WTC11 (cell line): ENCODE measurements around the gene AARSD1.
A peak's percentile ranks its signal among the peaks of the same experiment; 100 is the strongest.

Source experiments
- CREB1 ChIP-seq: sonication (generic); formaldehyde crosslinking; IDR thresholded peaks from 2 replicates; pipeline ENCODE4 v1.8.0; 2023; ENCODE audit warnings: mild to moderate bottlenecking, missing genetic modification reagents
- NR3C1 ChIP-seq: sonication (generic); formaldehyde crosslinking; conservative IDR thresholded peaks from 2 replicates; pipeline ENCODE4 v1.8.1; 2023; ENCODE audit warnings: low read depth, mild to moderate bottlenecking, missing genetic modification reagents
- TF ChIP-seq, protein P1 (sequence below): fragments of 200-600 bp; IDR thresholded peaks from 2 replicates; pipeline ENCODE4 v1.8.0; 2022; ENCODE audit warnings: antibody characterized with exemption
- TF ChIP-seq, protein P2 (sequence below): sonication (generic); formaldehyde crosslinking; IDR thresholded peaks from 2 replicates; pipeline ENCODE4 v1.8.1; 2023; ENCODE audit warnings: mild to moderate bottlenecking, missing genetic modification reagents
- TF ChIP-seq, protein P3 (sequence below): sonication (generic); formaldehyde crosslinking; IDR thresholded peaks from 2 replicates; pipeline ENCODE4 v1.8.1; 2022; ENCODE audit warnings: mild to moderate bottlenecking, moderate library complexity, missing genetic modification reagents
- TF ChIP-seq, protein P4 (sequence below): sonication (generic); formaldehyde crosslinking; IDR thresholded peaks from 2 replicates; pipeline ENCODE4 v1.8.1; 2022; ENCODE audit warnings: missing genetic modification reagents, borderline replicate concordance
- TF ChIP-seq, protein P5 (sequence below): sonication (generic); formaldehyde crosslinking; IDR thresholded peaks from 2 replicates; pipeline ENCODE4 v1.8.1; 2023; ENCODE audit warnings: mild to moderate bottlenecking, missing genetic modification reagents, moderate library complexity

DNA sequence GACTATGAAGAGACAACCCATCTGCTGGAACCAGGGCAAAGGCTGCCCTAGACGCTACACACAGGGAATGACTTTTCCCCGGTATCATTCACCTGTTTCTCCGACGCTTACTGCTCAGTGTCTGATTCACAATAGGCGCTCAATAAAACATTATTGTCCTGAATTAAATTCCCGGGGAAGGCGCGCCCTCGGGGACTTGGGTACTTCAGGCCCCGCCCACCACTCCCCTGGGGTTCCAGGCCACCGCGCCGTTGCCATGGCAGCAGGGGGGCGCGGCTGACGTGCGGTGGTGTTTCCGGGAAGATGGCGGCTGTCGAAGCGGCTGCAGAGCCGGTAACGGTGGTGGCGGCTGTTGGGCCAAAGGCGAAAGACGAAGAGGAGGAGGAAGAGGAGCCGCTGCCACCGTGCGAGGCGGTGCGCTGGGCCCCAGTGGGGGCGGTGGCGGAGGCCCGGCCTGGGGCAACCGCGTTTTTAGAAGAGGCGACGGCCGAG lies 16.1 kb upstream of the AARSD1 start, which contains the start of gene RUNDC1:
- TF ChIP-seq, protein P1, sequence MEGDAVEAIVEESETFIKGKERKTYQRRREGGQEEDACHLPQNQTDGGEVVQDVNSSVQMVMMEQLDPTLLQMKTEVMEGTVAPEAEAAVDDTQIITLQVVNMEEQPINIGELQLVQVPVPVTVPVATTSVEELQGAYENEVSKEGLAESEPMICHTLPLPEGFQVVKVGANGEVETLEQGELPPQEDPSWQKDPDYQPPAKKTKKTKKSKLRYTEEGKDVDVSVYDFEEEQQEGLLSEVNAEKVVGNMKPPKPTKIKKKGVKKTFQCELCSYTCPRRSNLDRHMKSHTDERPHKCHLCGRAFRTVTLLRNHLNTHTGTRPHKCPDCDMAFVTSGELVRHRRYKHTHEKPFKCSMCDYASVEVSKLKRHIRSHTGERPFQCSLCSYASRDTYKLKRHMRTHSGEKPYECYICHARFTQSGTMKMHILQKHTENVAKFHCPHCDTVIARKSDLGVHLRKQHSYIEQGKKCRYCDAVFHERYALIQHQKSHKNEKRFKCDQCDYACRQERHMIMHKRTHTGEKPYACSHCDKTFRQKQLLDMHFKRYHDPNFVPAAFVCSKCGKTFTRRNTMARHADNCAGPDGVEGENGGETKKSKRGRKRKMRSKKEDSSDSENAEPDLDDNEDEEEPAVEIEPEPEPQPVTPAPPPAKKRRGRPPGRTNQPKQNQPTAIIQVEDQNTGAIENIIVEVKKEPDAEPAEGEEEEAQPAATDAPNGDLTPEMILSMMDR, result no peak
- TF ChIP-seq CREB1 (no peak), NR3C1 (no peak)
- TF ChIP-seq, protein P2, sequence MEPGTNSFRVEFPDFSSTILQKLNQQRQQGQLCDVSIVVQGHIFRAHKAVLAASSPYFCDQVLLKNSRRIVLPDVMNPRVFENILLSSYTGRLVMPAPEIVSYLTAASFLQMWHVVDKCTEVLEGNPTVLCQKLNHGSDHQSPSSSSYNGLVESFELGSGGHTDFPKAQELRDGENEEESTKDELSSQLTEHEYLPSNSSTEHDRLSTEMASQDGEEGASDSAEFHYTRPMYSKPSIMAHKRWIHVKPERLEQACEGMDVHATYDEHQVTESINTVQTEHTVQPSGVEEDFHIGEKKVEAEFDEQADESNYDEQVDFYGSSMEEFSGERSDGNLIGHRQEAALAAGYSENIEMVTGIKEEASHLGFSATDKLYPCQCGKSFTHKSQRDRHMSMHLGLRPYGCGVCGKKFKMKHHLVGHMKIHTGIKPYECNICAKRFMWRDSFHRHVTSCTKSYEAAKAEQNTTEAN (CRISPR knock-in tag), result no peak
- TF ChIP-seq, protein P3, sequence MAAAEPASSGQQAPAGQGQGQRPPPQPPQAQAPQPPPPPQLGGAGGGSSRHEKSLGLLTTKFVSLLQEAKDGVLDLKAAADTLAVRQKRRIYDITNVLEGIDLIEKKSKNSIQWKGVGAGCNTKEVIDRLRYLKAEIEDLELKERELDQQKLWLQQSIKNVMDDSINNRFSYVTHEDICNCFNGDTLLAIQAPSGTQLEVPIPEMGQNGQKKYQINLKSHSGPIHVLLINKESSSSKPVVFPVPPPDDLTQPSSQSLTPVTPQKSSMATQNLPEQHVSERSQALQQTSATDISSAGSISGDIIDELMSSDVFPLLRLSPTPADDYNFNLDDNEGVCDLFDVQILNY, result no peak
- TF ChIP-seq, protein P4, sequence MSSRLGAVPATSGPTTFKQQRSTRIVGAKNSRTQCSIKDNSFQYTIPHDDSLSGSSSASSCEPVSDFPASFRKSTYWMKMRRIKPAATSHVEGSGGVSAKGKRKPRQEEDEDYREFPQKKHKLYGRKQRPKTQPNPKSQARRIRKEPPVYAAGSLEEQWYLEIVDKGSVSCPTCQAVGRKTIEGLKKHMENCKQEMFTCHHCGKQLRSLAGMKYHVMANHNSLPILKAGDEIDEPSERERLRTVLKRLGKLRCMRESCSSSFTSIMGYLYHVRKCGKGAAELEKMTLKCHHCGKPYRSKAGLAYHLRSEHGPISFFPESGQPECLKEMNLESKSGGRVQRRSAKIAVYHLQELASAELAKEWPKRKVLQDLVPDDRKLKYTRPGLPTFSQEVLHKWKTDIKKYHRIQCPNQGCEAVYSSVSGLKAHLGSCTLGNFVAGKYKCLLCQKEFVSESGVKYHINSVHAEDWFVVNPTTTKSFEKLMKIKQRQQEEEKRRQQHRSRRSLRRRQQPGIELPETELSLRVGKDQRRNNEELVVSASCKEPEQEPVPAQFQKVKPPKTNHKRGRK (CRISPR knock-in tag), result no peak
- TF ChIP-seq, protein P5, sequence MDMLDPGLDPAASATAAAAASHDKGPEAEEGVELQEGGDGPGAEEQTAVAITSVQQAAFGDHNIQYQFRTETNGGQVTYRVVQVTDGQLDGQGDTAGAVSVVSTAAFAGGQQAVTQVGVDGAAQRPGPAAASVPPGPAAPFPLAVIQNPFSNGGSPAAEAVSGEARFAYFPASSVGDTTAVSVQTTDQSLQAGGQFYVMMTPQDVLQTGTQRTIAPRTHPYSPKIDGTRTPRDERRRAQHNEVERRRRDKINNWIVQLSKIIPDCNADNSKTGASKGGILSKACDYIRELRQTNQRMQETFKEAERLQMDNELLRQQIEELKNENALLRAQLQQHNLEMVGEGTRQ (CRISPR knock-in tag), result peak; percentile 33; the same call in 1 of the 2 replicates
